Measurements from ENCODE around the gene CEP152. TPM values are rescaled to one million over a fixed set of nuclear protein-coding genes. Genes with fewer than 3 reads are reported as not detected.
A peak's percentile ranks its signal among the peaks of the same experiment; 100 is the strongest.
"Not testable (repeated sequence)": the region's sequence is repeated elsewhere in the genome, so short reads cannot be mapped to it uniquely, and the experiment has no call there.

Gene CEP152
- total and polyA plus RNA-seq, 4 donors, result 3.6 to 6.6 (median 5.2) TPM

DNA sequence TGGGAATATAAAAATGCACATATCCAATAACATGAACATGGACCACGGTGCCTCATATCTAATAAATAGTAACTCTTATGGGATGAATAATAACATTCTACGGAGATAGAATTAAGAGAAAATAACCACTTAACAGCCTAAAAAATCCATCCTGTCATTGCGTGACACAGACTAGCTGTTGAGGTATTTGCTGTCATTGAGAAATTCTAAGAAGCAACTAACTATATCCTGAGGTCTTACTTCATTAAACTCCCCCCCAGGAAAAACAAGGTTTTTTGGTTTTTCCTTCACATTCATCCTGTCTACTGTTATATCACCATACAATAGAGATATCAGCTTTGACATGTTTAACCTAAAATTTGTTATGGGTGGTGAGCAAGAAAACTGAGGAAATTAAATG is 14.3 kb downstream of the CEP152 start:
- Histone ChIP-seq H3K4me3 (ENCODE audit: low read depth, low read length) (no peak overlapping the region), H3K27ac (ENCODE audit: low read depth, low read length) (no peak overlapping the region), H3K4me1 (ENCODE audit: control insufficient read depth, insufficient read depth, low read length) (no peaks in the 10 kb centered on the region), H3K9me3 (ENCODE audit: control insufficient read depth, insufficient read depth, low read length) (no peaks in the 10 kb centered on the region), H3K27me3 (ENCODE audit: control insufficient read depth, insufficient read depth, low read length) (no peaks in the 10 kb centered on the region), H3K36me3 (ENCODE audit: control insufficient read depth, insufficient read depth, low read length) (no peaks in the 10 kb centered on the region)
- DNase-seq (ENCODE audit: low read depth in 4 of 6, low spot score in 6 of 6), result no peak
- WGBS (ENCODE audit: insufficient coverage), result no CpG with 5 or more reads among the region's 3 CpGs

DNA sequence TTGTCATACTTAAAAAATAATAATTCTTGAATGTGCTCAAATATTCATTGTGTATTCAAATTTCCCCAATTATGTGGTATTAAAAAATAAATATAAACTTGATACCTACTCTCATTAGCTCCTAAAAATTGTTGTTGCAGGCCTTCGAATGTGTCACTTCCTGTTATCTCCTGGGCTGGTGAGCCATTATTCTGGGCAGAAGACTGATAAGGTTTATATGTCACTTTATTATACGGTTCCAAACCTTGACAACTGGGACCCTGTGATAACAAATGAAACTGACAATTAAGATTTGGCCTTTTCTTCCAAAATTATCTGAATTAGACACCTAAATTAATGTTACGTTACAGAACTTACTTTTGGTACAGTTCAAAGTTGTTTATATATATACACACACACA is 15.0 kb downstream of the CEP152 start:
- no peaks in the 10 kb centered on the region for H3K36me3 ChIP-seq (ENCODE audit: control insufficient read depth, insufficient read depth, low read length)
- no peak overlapping the region for H3K4me3 ChIP-seq (ENCODE audit: low read depth, low read length)
- WGBS (ENCODE audit: insufficient coverage), result no CpG with 5 or more reads among the region's 3 CpGs
- no peak overlapping the region for H3K27ac ChIP-seq (ENCODE audit: low read depth, low read length)
- DNase-seq (ENCODE audit: low read depth in 4 of 6, low spot score in 6 of 6), result no peak
- H3K9me3 ChIP-seq (ENCODE audit: control insufficient read depth, insufficient read depth, low read length), result no peaks in the 10 kb centered on the region
- H3K4me1 ChIP-seq (ENCODE audit: control insufficient read depth, insufficient read depth, low read length), result no peaks in the 10 kb centered on the region
- no peaks in the 10 kb centered on the region for H3K27me3 ChIP-seq (ENCODE audit: control insufficient read depth, insufficient read depth, low read length)

DNA sequence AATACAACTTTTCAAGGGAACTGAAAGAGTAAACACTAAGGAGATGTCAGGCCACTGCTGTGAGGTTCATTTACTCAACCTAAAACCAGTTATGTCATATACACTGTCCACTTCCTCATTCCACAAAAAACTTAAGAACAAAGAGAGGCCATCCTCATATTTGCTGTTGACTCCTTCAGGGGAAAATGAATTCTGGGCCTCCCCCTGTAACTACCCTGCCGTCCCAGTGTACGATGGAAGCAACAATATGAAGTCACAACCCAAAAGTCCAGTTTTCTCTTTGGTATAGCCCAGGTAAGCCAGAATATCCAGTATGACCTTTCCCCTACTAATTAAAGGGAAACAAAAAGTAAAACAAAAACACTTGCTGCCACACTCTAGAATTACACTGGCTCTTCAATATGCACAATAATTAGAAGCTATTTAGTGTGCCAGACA is 16.2 kb downstream of the CEP152 start:
- Histone ChIP-seq H3K4me1 (ENCODE audit: control insufficient read depth, insufficient read depth, low read length) (no peaks in the 10 kb centered on the region), H3K27ac (ENCODE audit: low read depth, low read length) (no peak overlapping the region), H3K36me3 (ENCODE audit: control insufficient read depth, insufficient read depth, low read length) (no peaks in the 10 kb centered on the region), H3K9me3 (ENCODE audit: control insufficient read depth, insufficient read depth, low read length) (no peaks in the 10 kb centered on the region), H3K4me3 (ENCODE audit: low read depth, low read length) (no peak overlapping the region), H3K27me3 (ENCODE audit: control insufficient read depth, insufficient read depth, low read length) (no peaks in the 10 kb centered on the region)
- DNase-seq (ENCODE audit: low read depth in 4 of 6, low spot score in 6 of 6), result no peak
- WGBS (ENCODE audit: insufficient coverage), result 82% methylated on average over 2 of the region's 2 CpGs

DNA sequence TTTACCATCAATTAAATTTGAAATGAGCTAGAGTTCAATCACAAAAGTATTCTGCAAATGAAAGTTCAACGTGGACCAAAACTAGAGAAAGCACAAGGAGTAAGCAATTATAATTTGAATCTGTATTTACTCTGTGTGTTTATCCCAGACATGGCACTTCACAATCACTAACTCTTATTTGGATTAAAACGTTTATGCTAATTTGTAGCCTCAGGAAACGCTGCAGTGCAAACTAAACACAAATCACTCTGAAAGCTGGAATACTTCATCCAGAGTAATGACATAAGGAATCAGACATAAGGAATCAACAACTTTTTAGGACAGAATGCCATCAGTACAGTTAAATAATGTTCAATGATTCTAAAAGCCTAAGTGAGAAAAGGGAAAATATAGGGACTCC is 18.5 kb downstream of the CEP152 start:
- Histone ChIP-seq H3K36me3 (ENCODE audit: control insufficient read depth, insufficient read depth, low read length) (no peaks in the 10 kb centered on the region), H3K9me3 (ENCODE audit: control insufficient read depth, insufficient read depth, low read length) (no peaks in the 10 kb centered on the region), H3K27ac (ENCODE audit: low read depth, low read length) (no peak overlapping the region), H3K4me1 (ENCODE audit: control insufficient read depth, insufficient read depth, low read length) (no peaks in the 10 kb centered on the region), H3K4me3 (ENCODE audit: low read depth, low read length) (no peak overlapping the region), H3K27me3 (ENCODE audit: control insufficient read depth, insufficient read depth, low read length) (no peaks in the 10 kb centered on the region)
- no CpG with 5 or more reads among the region's 3 CpGs for WGBS (ENCODE audit: insufficient coverage)
- DNase-seq (ENCODE audit: low read depth in 4 of 6, low spot score in 6 of 6), result peak in 1 of 6 donors; percentile 4

DNA sequence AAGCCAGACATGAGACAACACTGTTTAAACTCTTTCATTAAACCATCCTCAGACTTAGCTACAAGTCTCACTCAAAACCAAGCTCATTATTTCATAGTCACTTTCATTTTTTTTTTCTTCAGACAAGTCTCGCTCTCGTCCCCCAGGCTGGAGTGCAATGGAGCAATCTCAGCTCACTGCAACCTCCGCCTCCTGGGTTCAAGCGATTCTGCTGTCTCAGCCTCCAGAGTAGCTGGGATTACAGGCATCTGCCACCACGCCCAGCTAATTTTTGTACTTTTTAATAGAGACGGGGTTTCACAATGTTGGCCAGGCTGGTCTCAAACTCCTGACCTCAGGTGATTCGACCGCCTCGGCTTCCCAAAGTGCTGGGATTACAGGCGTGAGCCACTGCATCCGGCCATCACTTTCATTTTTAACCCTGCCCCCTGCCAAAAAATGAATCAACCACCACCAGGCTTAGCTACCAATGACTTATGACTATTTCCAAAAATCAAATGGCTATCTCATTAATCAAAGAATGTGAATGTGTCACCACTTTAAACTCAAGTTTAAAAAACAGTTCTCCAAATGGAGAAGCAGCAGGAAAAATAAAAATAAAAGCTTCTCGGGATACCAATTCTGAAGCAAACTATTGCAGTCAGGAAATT is 20.3 kb downstream of the CEP152 start:
- not testable (repeated sequence) for H3K27ac ChIP-seq (ENCODE audit: low read depth, low read length); DNase-seq (ENCODE audit: low read depth in 4 of 6, low spot score in 6 of 6); H3K9me3 ChIP-seq (ENCODE audit: control insufficient read depth, insufficient read depth, low read length); H3K4me3 ChIP-seq (ENCODE audit: low read depth, low read length); H3K4me1 ChIP-seq (ENCODE audit: control insufficient read depth, insufficient read depth, low read length); H3K36me3 ChIP-seq (ENCODE audit: control insufficient read depth, insufficient read depth, low read length); H3K27me3 ChIP-seq (ENCODE audit: control insufficient read depth, insufficient read depth, low read length)
- WGBS (ENCODE audit: insufficient coverage), result over 99% methylated on average over 10 of the region's 12 CpGs

DNA sequence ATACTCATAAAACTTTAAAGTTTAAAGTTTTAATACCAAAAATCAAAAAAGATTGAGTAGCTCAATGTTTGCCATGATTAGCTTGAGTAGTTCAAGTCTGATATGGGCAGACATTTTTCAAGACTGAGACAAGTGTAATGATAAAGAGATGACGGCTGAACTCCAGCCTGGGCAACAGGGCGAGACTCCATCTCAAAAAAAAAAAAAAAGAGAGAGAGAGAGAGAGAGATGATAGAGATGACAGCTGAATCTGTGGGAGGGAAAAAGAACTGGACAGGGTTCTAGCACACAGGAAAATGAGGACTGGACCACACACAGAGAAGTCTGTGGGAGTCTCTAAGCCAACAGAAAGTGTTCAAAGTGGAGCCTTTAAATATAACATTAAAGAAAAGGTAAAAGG is 25.2 kb downstream of the CEP152 start:
- no peaks in the 10 kb centered on the region for H3K9me3 ChIP-seq (ENCODE audit: control insufficient read depth, insufficient read depth, low read length)
- no peak for DNase-seq (ENCODE audit: low read depth in 4 of 6, low spot score in 6 of 6)
- H3K36me3 ChIP-seq (ENCODE audit: control insufficient read depth, insufficient read depth, low read length), result no peaks in the 10 kb centered on the region
- no peaks in the 10 kb centered on the region for H3K4me1 ChIP-seq (ENCODE audit: control insufficient read depth, insufficient read depth, low read length)
- H3K27me3 ChIP-seq (ENCODE audit: control insufficient read depth, insufficient read depth, low read length), result no peaks in the 10 kb centered on the region
- no peak overlapping the region for H3K27ac ChIP-seq (ENCODE audit: low read depth, low read length)
- 83% methylated on average over 2 of the region's 2 CpGs for WGBS (ENCODE audit: insufficient coverage)
- no peak overlapping the region for H3K4me3 ChIP-seq (ENCODE audit: low read depth, low read length)

DNA sequence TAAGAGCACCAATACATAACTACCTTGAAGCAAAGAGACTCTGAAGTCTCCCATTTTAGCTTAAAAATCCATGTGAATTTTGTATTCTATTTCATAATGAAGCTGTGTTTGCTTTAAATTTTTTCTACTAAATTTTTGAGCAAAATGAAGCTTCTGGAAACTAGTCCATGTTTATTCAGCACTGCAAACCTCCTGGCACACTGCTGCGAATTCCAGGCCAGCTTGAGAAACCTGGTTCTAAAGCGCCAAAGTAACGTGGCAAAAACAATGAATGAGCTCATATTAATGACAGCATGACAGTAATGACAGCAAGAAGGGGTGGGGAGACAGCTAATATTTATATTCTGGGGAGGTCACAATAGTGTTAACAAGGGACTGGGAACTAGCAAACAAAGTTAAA is 25.7 kb downstream of the CEP152 start:
- H3K27ac ChIP-seq (ENCODE audit: low read depth, low read length), result no peak overlapping the region

DNA sequence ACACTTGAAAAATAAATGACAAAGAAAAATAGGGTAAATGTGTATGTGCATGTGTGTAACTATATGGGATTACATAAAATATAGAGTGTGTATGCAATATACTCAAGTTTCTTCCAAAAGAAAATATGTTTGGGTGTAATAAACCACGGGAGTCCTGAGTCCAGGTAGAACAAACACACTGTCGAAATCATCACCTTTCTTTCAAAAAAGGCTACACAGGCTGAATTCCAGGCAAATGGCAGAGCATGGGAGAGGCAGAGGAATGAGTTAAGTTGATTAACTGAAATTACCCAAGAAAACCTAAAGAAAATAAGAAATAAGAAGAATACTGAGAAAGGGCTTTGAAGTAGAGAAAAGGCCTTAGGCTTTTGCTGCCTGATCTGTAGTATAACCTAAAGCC is 26.1 kb downstream of the CEP152 start:
- no CpG with 5 or more reads among the region's 2 CpGs for WGBS (ENCODE audit: insufficient coverage)
- no peak overlapping the region for H3K4me3 ChIP-seq (ENCODE audit: low read depth, low read length)
- H3K27ac ChIP-seq (ENCODE audit: low read depth, low read length), result no peak overlapping the region
- no peaks in the 10 kb centered on the region for H3K36me3 ChIP-seq (ENCODE audit: control insufficient read depth, insufficient read depth, low read length)
- H3K4me1 ChIP-seq (ENCODE audit: control insufficient read depth, insufficient read depth, low read length), result no peaks in the 10 kb centered on the region
- H3K9me3 ChIP-seq (ENCODE audit: control insufficient read depth, insufficient read depth, low read length), result no peaks in the 10 kb centered on the region
- no peaks in the 10 kb centered on the region for H3K27me3 ChIP-seq (ENCODE audit: control insufficient read depth, insufficient read depth, low read length)
- no peak for DNase-seq (ENCODE audit: low read depth in 4 of 6, low spot score in 6 of 6)

More for the DNA sequence above, 25.7 kb downstream of the CEP152 start:
- 60% methylated on average over 3 of the region's 3 CpGs for WGBS (ENCODE audit: insufficient coverage)
- no peaks in the 10 kb centered on the region for H3K4me1 ChIP-seq (ENCODE audit: control insufficient read depth, insufficient read depth, low read length)
- no peaks in the 10 kb centered on the region for H3K36me3 ChIP-seq (ENCODE audit: control insufficient read depth, insufficient read depth, low read length)
- DNase-seq (ENCODE audit: low read depth in 4 of 6, low spot score in 6 of 6), result peak in 1 of 6 donors; percentile 18
- H3K27me3 ChIP-seq (ENCODE audit: control insufficient read depth, insufficient read depth, low read length), result no peaks in the 10 kb centered on the region
- no peaks in the 10 kb centered on the region for H3K9me3 ChIP-seq (ENCODE audit: control insufficient read depth, insufficient read depth, low read length)
- H3K4me3 ChIP-seq (ENCODE audit: low read depth, low read length), result no peak overlapping the region

DNA sequence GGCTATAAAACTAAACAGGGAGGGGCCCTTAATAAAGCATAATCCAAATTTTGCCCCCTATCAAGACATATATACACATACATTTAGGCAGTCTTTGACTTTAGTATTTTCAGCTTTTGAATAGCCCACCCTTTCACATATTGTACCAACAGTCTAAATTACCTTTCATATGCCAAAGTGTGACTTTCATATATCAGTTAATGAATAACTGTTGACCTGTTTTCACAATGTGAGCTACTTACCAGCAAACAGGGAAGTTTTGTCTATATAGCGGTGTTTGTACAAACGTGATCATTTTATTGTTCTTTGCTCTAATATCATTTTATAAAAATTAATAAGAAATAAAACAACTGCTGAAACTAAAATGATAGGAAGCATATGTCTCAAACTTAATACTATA is 28.0 kb downstream of the CEP152 start:
- H3K4me3 ChIP-seq (ENCODE audit: low read depth, low read length), result no peak overlapping the region
- no peaks in the 10 kb centered on the region for H3K9me3 ChIP-seq (ENCODE audit: control insufficient read depth, insufficient read depth, low read length)
- H3K27me3 ChIP-seq (ENCODE audit: control insufficient read depth, insufficient read depth, low read length), result no peaks in the 10 kb centered on the region
- WGBS (ENCODE audit: insufficient coverage), result no CpG with 5 or more reads among the region's 2 CpGs
- H3K36me3 ChIP-seq (ENCODE audit: control insufficient read depth, insufficient read depth, low read length), result no peaks in the 10 kb centered on the region
- H3K4me1 ChIP-seq (ENCODE audit: control insufficient read depth, insufficient read depth, low read length), result no peaks in the 10 kb centered on the region
- DNase-seq (ENCODE audit: low read depth in 4 of 6, low spot score in 6 of 6), result no peak
- H3K27ac ChIP-seq (ENCODE audit: low read depth, low read length), result no peak overlapping the region

DNA sequence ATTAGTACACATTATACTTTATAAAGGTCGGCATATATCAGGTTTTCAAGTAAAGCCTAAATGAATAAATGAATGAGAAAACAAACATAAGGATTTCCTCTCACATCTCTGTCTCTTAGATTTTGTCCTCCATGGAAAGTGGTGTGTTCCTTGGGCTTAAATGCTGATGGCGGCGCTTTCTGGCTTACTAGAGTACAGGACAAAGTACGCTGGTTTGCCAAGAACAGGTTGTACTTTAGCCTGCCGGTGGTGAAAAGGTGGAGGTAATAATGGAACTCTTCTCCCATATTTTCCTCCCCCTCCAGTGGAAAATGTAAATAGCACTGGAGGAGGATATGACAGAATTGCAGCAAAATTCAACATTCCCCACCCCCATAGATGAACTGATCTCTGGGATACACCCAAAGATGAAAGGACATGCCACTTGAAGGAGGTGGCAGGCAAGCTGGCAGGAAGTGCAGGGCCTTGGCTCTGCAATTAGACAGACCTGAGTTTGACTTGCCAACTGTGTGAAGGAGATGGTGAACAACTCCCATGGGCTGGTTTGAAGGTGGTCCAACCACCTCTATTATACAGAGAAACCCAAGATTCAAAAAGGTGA is 29.3 kb downstream of the CEP152 start:
- WGBS (ENCODE audit: insufficient coverage), result no CpG with 5 or more reads among the region's 5 CpGs
- no peaks in the 10 kb centered on the region for H3K9me3 ChIP-seq (ENCODE audit: control insufficient read depth, insufficient read depth, low read length)
- no peaks in the 10 kb centered on the region for H3K27me3 ChIP-seq (ENCODE audit: control insufficient read depth, insufficient read depth, low read length)
- no peak overlapping the region for H3K4me3 ChIP-seq (ENCODE audit: low read depth, low read length)
- H3K36me3 ChIP-seq (ENCODE audit: control insufficient read depth, insufficient read depth, low read length), result no peaks in the 10 kb centered on the region
- DNase-seq (ENCODE audit: low read depth in 4 of 6, low spot score in 6 of 6), result no peak
- H3K4me1 ChIP-seq (ENCODE audit: control insufficient read depth, insufficient read depth, low read length), result no peaks in the 10 kb centered on the region
- H3K27ac ChIP-seq (ENCODE audit: low read depth, low read length), result no peak overlapping the region
